Tibial artery (tissue), 4 donors: Measurements from ENCODE around the gene SLC35B4.

ENCODE experiments used
- DNase-seq, 2 donors: peaks; one replicate each; pipeline ENCODE4 v3.0.0-alpha.2; 2019
- H3K27ac ChIP-seq, 2 donors: fragments of 200-600 bp; sonication (generic) in 1 of 2; 1 replicate in 1 of 2; 2 replicates in 1 of 2; pipeline ENCODE4 v1.5.1; 2018 to 2019; ENCODE audit warnings: mild to moderate bottlenecking in 1 of 2
- H3K27me3 ChIP-seq, 2 donors: fragments of 200-600 bp; sonication (generic) in 1 of 2; one replicate each; pipeline versions ENCODE4 v1.5.1 to v1.6.0; 2016 to 2019
- H3K36me3 ChIP-seq, 3 donors: fragments of 200-600 bp; sonication (generic) in 2 of 3; one replicate each; pipeline ENCODE4 v1.5.1; 2016 to 2019; ENCODE audit warnings: mild to moderate bottlenecking in 2 of 3
- H3K4me1 ChIP-seq, 4 donors: fragments of 200-600 bp; sonication (generic) in 2 of 4; 1 replicate in 3 of 4; 2 replicates in 1 of 4; pipeline ENCODE4 v1.5.1; 2016 to 2019
- H3K4me3 ChIP-seq, 2 donors: fragments of 200-600 bp; sonication (generic) in 1 of 2; 1 replicate in 1 of 2; 2 replicates in 1 of 2; pipeline ENCODE4 v1.5.1; 2018 to 2019; ENCODE audit warnings: mild to moderate bottlenecking in 2 of 2
- H3K9me3 ChIP-seq, 3 donors: fragments of 200-600 bp; sonication (generic) in 1 of 3; one replicate each; pipeline ENCODE4 v1.5.1; 2016 to 2019
- intact Hi-C: fragments of 100-400 bp; cut with DNase I; formaldehyde crosslinking; loops from one replicate; pipeline ENCODE4 v1.15.0; 2023; ENCODE audit warnings: low total_unique reads
- TF ChIP-seq, protein P1 (sequence below), 2 experiments: fragments of 200-600 bp in 1 of 2; fragments of 450-650 bp in 1 of 2; IDR thresholded peaks; one replicate each; pipeline ENCODE4 v1.5.1; 2017 to 2019; ENCODE audit warnings: antibody characterized with exemption in 2 of 2, mild to moderate bottlenecking in 1 of 2, moderate library complexity in 1 of 2

SLC35B4 gene

DNA sequence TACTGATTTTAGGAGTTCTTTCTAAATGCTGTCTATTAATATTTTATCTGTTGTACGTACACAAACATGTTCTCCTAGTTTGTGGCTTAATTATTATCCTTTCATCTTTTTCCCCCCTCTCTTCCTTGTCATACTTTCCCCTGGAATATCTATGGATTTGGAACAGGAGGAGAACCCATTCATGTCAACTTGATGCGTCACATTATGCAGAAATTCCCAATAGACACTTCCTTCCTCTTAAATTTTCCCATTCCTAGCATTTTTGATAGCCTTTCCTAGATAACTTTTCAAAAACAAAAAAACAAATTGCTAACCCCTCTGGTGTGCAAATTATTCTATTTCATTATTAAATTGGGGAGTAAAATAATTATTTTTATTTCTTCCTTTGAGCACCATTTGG, 36.2 kb downstream of the SLC35B4 start:
- Histone ChIP-seq H3K27ac (no peak overlapping the region), H3K4me1 (no peaks in the 10 kb centered on the region), H3K27me3 (peaks cover 0 to 13% of the 10 kb centered on the region in 2 donors), H3K36me3 (no peaks in the 10 kb centered on the region), H3K9me3 (no peaks in the 10 kb centered on the region), H3K4me3 (no peak overlapping the region)
- TF ChIP-seq, protein P1, sequence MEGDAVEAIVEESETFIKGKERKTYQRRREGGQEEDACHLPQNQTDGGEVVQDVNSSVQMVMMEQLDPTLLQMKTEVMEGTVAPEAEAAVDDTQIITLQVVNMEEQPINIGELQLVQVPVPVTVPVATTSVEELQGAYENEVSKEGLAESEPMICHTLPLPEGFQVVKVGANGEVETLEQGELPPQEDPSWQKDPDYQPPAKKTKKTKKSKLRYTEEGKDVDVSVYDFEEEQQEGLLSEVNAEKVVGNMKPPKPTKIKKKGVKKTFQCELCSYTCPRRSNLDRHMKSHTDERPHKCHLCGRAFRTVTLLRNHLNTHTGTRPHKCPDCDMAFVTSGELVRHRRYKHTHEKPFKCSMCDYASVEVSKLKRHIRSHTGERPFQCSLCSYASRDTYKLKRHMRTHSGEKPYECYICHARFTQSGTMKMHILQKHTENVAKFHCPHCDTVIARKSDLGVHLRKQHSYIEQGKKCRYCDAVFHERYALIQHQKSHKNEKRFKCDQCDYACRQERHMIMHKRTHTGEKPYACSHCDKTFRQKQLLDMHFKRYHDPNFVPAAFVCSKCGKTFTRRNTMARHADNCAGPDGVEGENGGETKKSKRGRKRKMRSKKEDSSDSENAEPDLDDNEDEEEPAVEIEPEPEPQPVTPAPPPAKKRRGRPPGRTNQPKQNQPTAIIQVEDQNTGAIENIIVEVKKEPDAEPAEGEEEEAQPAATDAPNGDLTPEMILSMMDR (IDR thresholded peaks at IDR 0.05): no peak
- DNase-seq: no peak
- intact Hi-C loops: no loop called here

DNA sequence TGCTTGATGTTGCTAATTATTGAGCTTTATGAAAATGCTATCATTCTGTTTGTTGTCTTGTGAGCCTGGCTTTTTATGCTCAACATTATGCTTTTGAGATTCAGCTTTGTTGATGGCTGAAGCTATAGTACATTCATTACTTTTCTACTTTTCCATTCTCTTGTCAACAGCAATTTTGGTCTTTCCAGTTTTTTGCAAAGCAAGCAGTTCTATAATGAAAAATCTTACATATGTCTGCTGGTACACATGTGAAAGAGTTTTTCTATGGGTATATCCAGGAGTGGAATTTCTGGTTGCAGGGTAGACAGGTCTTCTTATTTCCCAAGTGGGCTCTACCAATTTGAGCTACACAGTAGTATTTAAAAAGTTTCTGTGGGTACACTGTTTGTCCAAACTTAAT, 36.8 kb downstream of the SLC35B4 start:
- no peaks in the 10 kb centered on the region for H3K4me1 ChIP-seq
- no peak overlapping the region for H3K27ac ChIP-seq
- no peak for DNase-seq
- peaks cover 0 to 13% of the 10 kb centered on the region in 2 donors for H3K27me3 ChIP-seq
- no peaks in the 10 kb centered on the region for H3K9me3 ChIP-seq
- H3K36me3 ChIP-seq: no peaks in the 10 kb centered on the region
- intact Hi-C loops: no loop called here
- TF ChIP-seq, protein P1 (IDR thresholded peaks at IDR 0.05): no peak
- H3K4me3 ChIP-seq: no peak overlapping the region

DNA sequence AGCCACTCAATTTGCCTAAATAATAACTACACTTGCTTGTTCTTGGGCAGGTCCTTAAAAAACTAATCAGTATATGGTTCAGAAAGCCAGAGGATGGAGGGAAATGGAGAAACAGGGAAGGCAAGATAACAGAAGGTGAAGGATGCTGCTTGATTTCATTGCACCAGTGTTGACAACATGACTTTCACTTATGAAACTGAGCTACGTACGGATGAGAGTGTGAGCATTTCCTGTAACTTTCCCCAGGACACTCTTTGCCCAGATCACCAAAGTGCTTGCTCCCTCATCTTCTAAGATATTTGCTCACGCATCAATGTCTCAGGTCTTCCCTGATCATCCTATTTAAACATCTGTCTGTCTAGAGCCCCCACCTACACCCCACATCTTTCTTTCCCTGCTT, 37.4 kb downstream of the SLC35B4 start:
- Histone ChIP-seq H3K27ac (no peak overlapping the region), H3K27me3 (peaks cover 0 to 13% of the 10 kb centered on the region in 2 donors), H3K4me1 (no peaks in the 10 kb centered on the region), H3K4me3 (no peak overlapping the region), H3K36me3 (no peaks in the 10 kb centered on the region), H3K9me3 (no peaks in the 10 kb centered on the region)
- TF ChIP-seq, protein P1 (IDR thresholded peaks at IDR 0.05): no peak
- DNase-seq: no peak
- intact Hi-C loops: no loop called here

DNA sequence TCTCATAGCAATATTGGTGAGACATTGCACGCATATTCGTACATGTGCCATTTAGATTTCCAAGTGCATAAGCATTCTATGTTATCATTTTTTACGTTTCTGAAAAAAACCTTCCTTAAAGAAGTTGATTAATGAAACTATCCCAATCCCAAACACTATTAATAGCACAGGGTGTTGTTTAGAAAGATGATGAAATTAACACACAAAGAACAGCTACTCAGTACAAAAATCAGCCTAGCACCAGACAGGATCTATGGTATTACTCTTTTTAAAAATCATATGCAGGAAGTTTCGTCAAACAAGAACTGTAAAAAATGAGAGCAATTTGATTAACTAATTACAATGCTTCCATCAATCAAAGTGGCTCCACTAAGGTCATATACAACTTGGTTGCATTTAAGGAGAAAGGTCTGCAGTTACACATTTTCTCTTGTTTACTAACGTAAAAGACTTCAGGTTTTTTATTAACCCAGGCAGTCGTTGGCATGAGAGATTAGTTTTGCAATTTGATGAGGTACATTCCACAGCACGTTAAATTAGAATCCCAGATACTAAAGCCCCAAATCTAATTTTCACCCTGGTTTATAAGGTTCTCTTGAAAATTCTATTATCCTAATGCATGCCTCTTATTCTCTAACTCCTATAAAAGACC, 38.1 kb downstream of the SLC35B4 start:
- Histone ChIP-seq H3K27me3 (peaks cover 0 to 8% of the 10 kb centered on the region in 2 donors), H3K36me3 (no peaks in the 10 kb centered on the region), H3K9me3 (no peaks in the 10 kb centered on the region), H3K4me1 (no peaks in the 10 kb centered on the region), H3K4me3 (no peak overlapping the region), H3K27ac (no peak overlapping the region)
- TF ChIP-seq, protein P1 (IDR thresholded peaks at IDR 0.05): no peak
- intact Hi-C loops: no loop called here
- no peak for DNase-seq

DNA sequence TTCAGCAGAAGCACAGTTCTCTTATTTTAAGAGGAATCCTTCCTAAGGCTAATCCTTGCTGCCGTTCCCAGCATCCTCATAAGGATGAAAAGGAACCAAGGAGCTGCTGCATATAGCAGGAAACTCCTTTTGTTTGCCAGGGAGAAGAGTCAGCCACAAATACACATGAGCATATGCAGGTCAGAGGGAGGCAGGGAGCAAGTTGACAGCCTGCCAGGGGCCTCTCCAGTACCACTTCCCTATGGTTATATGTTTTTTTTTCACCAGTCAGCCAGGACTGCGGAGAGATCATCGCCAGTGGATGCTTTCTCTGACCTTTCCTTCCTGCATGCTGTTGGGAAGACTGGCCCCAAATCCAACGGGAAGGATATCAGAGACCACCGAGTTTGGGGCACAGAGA, 39.8 kb downstream of the SLC35B4 start:
- no peaks in the 10 kb centered on the region for H3K36me3 ChIP-seq
- intact Hi-C loops: no loop called here
- H3K9me3 ChIP-seq: no peaks in the 10 kb centered on the region
- H3K27ac ChIP-seq: no peak overlapping the region
- H3K4me1 ChIP-seq: no peaks in the 10 kb centered on the region
- no peak overlapping the region for H3K4me3 ChIP-seq
- no peaks in the 10 kb centered on the region for H3K27me3 ChIP-seq
- DNase-seq: no peak
- TF ChIP-seq, protein P1 (IDR thresholded peaks at IDR 0.05): no peak

DNA sequence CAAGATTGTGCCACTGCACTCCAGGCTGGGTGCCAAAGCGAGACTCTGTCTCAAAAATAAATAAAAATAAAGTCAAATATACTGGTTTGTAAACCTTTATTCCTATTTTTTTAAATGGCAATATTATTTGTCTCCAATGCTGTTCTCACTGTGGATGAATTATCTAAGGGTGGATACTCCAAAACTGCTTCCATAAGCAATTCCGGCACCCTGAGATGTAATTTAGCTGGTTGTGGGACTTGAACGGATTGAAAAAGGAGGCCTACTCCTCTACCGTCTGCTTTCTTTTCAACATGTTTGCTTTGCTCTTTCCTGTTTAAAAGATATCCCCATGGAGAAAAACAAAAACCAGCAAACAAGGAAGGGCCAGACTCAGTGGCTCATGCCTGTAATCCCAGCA, 54.4 kb downstream of the SLC35B4 start:
- no peaks in the 10 kb centered on the region for H3K27me3 ChIP-seq
- intact Hi-C loops: no loop called here
- TF ChIP-seq, protein P1 (IDR thresholded peaks at IDR 0.05): no peak
- DNase-seq: no peak
- H3K27ac ChIP-seq: no peak overlapping the region
- H3K9me3 ChIP-seq: no peaks in the 10 kb centered on the region
- no peaks in the 10 kb centered on the region for H3K4me1 ChIP-seq
- no peaks in the 10 kb centered on the region for H3K36me3 ChIP-seq
- H3K4me3 ChIP-seq: no peak overlapping the region
